Gastrocnemius medialis (tissue), 4 donors: ENCODE measurements around the gene RBCK1.

ENCODE experiments used
- POLR2A ChIP-seq, 2 donors: fragments of 450-650 bp; IDR thresholded peaks; one replicate each; pipeline ENCODE4 v1.6.1; 2017; ENCODE audit warnings: antibody characterized with exemption in 2 of 2, mild to moderate bottlenecking in 2 of 2, moderate library complexity in 2 of 2
- TF ChIP-seq, protein P1 (sequence below), 5 experiments: fragments of 450-650 bp in 3 of 5; fragments of 200-600 bp in 2 of 5; sonication (generic) in 2 of 5; IDR thresholded peaks in 4 of 5; conservative IDR thresholded peaks in 1 of 5; 1 replicate in 4 of 5; 2 replicates in 1 of 5; pipeline ENCODE4 v1.5.1; 2016 to 2019; ENCODE audit warnings: antibody characterized with exemption in 5 of 5, mild to moderate bottlenecking in 3 of 5, moderate library complexity in 3 of 5

DNA sequence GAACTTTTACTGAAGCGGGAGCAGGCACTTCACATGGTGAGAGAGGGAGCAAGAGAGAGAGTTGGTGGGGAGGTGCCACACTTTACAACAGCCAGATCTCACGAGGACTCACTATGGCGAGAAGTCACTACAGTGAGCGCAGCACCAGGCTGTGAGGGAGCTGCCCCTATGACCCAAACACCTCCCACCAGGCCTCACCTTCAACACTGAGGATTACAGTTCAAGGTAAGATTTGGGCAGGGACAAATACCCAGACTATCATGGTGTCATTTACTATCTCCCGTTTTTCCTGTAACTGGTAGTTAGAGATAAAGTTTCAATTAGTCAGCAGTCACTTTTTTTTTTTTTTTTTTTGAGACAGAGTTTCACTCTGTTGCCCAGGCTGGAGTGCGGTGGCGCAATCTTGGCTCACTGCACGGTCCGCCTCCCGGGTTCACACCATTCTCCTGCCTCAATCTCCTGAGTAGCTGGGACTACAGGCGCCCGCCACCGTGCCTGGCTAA is 7.8 kb downstream of the RBCK1 start:
- TF ChIP-seq, protein P1, sequence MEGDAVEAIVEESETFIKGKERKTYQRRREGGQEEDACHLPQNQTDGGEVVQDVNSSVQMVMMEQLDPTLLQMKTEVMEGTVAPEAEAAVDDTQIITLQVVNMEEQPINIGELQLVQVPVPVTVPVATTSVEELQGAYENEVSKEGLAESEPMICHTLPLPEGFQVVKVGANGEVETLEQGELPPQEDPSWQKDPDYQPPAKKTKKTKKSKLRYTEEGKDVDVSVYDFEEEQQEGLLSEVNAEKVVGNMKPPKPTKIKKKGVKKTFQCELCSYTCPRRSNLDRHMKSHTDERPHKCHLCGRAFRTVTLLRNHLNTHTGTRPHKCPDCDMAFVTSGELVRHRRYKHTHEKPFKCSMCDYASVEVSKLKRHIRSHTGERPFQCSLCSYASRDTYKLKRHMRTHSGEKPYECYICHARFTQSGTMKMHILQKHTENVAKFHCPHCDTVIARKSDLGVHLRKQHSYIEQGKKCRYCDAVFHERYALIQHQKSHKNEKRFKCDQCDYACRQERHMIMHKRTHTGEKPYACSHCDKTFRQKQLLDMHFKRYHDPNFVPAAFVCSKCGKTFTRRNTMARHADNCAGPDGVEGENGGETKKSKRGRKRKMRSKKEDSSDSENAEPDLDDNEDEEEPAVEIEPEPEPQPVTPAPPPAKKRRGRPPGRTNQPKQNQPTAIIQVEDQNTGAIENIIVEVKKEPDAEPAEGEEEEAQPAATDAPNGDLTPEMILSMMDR (IDR thresholded peaks at IDR 0.05 in 4 of 5, conservative IDR thresholded peaks at IDR 0.05 in 1 of 5), result no peak
- TF ChIP-seq POLR2A (IDR thresholded peaks at IDR 0.05), result no peak
